SIG-M5 treated with dmso at 0.1 percent for 504 hours (cell line): ENCODE results near the gene FAM241A.
"Not testable (repeated sequence)": the region's sequence is repeated elsewhere in the genome, so short reads cannot be mapped to it uniquely, and the experiment has no call there.

Experiments used
- DNase-seq: peaks from one replicate; lab custom pipeline; 2025; ENCODE audit not compliant: unreplicated experiment; lab: John Stamatoyannopoulos, UW

The FAM241A gene

GRCh38 chr4:112172180-112172579, 26.9 kb downstream of the FAM241A start:
- DNase-seq = no peak

- DNase-seq = no peak
Measured at GRCh38 chr4:112173593-112174558, 28.6 kb downstream of the FAM241A start.

- DNase-seq = no peak
Measured at GRCh38 chr4:112175840-112176239, 30.6 kb downstream of the FAM241A start.

- no peak for DNase-seq
Measured at GRCh38 chr4:112176596-112176995, 31.3 kb downstream of the FAM241A start.

- DNase-seq = not testable (repeated sequence)
Measured at GRCh38 chr4:112178741-112179140, 33.5 kb downstream of the FAM241A start.

- DNase-seq = no peak
Measured at GRCh38 chr4:112181358-112182000, 36.2 kb downstream of the FAM241A start.

GRCh38 chr4:112182604-112183003, 37.4 kb downstream of the FAM241A start:
- no peak for DNase-seq

GRCh38 chr4:112183252-112183651, 38.0 kb downstream of the FAM241A start:
- no peak for DNase-seq

- no peak for DNase-seq
Measured at GRCh38 chr4:112184438-112184837, 39.2 kb downstream of the FAM241A start.

GRCh38 chr4:112185334-112185733, 40.1 kb downstream of the FAM241A start:
- DNase-seq = no peak

GRCh38 chr4:112185740-112186670, 40.8 kb downstream of the FAM241A start:
- peak; percentile 73 for DNase-seq

- DNase-seq = no peak
Measured at GRCh38 chr4:112189754-112190153, 44.5 kb downstream of the FAM241A start.

GRCh38 chr4:112190684-112191083, 45.4 kb downstream of the FAM241A start:
- DNase-seq = no peak

- DNase-seq = no peak
Measured at GRCh38 chr4:112196461-112196860, 51.2 kb downstream of the FAM241A start.

GRCh38 chr4:112199041-112199440, 53.8 kb downstream of the FAM241A start:
- DNase-seq = no peak

GRCh38 chr4:112201915-112202505, 56.8 kb downstream of the FAM241A start:
- DNase-seq = no peak

GRCh38 chr4:112203593-112203992, 58.3 kb downstream of the FAM241A start:
- no peak for DNase-seq

- DNase-seq = peak; percentile 31
Measured at GRCh38 chr4:112206431-112206830, 61.2 kb downstream of the FAM241A start.

GRCh38 chr4:112208137-112209095, 63.2 kb downstream of the FAM241A start:
- not testable (repeated sequence) for DNase-seq

- no peak for DNase-seq
Measured at GRCh38 chr4:112210777-112211176, 65.5 kb downstream of the FAM241A start.
